Aorta (tissue), 5 donors: ENCODE measurements around the gene DYNAP. TPM values are rescaled to one million over a fixed set of nuclear protein-coding genes. Genes with fewer than 3 reads are reported as not detected.

Source experiments
- ATAC-seq: fragments of 200-7000 bp; cut with Tn5 transposase; one replicate; pipeline ENCODE4 v1.9.1; 2022; ENCODE audit warnings: moderate library complexity; ENCODE audit not compliant: low FRiP score
- DNase-seq, 2 donors: peaks; one replicate each; pipeline ENCODE4 v3.0.0-alpha.2; 2020
- H3K27ac ChIP-seq, 2 donors: one replicate each; pipeline ENCODE4 v1.5.1; 2013; ENCODE audit warnings: low read length in 2 of 2, mild to moderate bottlenecking in 2 of 2, moderate library complexity in 2 of 2, control low read depth in 1 of 2, inconsistent platforms in 1 of 2, low read depth in 1 of 2
- H3K27me3 ChIP-seq, 2 donors: one replicate each; pipeline ENCODE4 v1.6.1; 2013; ENCODE audit warnings: control low read depth in 1 of 2, low read length in 1 of 2, mild to moderate bottlenecking in 1 of 2, moderate library complexity in 1 of 2; ENCODE audit not compliant: insufficient read depth in 2 of 2, control insufficient read depth in 1 of 2
- H3K36me3 ChIP-seq, 2 donors: one replicate each; pipeline ENCODE4 v1.6.1; 2013; ENCODE audit warnings: control low read depth in 1 of 2, low read length in 1 of 2, mild to moderate bottlenecking in 1 of 2; ENCODE audit not compliant: insufficient read depth in 2 of 2, control insufficient read depth in 1 of 2
- H3K4me1 ChIP-seq, 2 donors: one replicate each; pipeline ENCODE4 v1.6.1; 2013; ENCODE audit warnings: low read length in 2 of 2, control low read depth in 1 of 2, mild to moderate bottlenecking in 1 of 2, moderate library complexity in 1 of 2; ENCODE audit not compliant: insufficient read depth in 2 of 2, control insufficient read depth in 1 of 2
- H3K4me3 ChIP-seq, 2 donors: one replicate each; pipeline ENCODE4 v1.5.1; 2013; ENCODE audit warnings: low read length in 2 of 2, control low read depth in 1 of 2, mild to moderate bottlenecking in 1 of 2
- H3K9me3 ChIP-seq: one replicate; pipeline ENCODE4 v1.6.1; 2013; ENCODE audit warnings: mild to moderate bottlenecking, low read length; ENCODE audit not compliant: control insufficient read depth
- WGBS, 2 donors: extraction: QIAGEN DNeasy Blood & Tissue Kit; methylation state at CpG; one replicate each; pipeline ENCODE4 v1.1.7; 2013; 5-methylcytosine and 5-hydroxymethylcytosine counted together
- intact Hi-C, 2 donors: fragments of 100-400 bp; cut with DNase I; formaldehyde crosslinking; loops; one replicate each; pipeline versions ENCODE4 v1.14.2 to v1.15.0; 2022
- polyA plus RNA-seq, 2 donors: library from polyadenylated mRNA; stranded (reverse); fragments of 200-250 nt; gene quantifications; one replicate each; pipeline ENCODE4 v1.2.3, GENCODE V29; 2013
- total RNA-seq, 2 donors: library from RNA; stranded (reverse); fragmentation: NEBNext Ultra II Directional; extraction: Animal tissue kit (Norgen Biotek cat#: 25700); gene quantifications; one replicate each; pipeline ENCODE4 v1.2.1, GENCODE V29; 2021
- donor health status: healthy with polysubstance abuse.
- donor health status: Bipolar disorder and iron deficiency.
- donor health status: DM: no; HTN: no; CAD: no.
- donor health status: DM: no; HTN: no; CAD: no.
- donor health status: DM: yes; HTN: yes; CAD: no.

DYNAP gene
- total and polyA plus RNA-seq, 4 donors = not detected

GRCh38 chr18:54616220-54616848 lies 25.3 kb downstream of the DYNAP start:
- H3K36me3 ChIP-seq = no peaks in the 10 kb centered on the region
- H3K27ac ChIP-seq = no peak overlapping the region
- no peaks in the 10 kb centered on the region for H3K27me3 ChIP-seq
- H3K4me3 ChIP-seq = no peak overlapping the region
- 66 to 75% methylated on average over 3 of the region's 3 CpGs for WGBS, 2 donors
- DNase-seq (no peak), ATAC-seq (no peak)
- H3K9me3 ChIP-seq = no peaks in the 10 kb centered on the region
- intact Hi-C loops = no loop called here
- no peaks in the 10 kb centered on the region for H3K4me1 ChIP-seq

DNA sequence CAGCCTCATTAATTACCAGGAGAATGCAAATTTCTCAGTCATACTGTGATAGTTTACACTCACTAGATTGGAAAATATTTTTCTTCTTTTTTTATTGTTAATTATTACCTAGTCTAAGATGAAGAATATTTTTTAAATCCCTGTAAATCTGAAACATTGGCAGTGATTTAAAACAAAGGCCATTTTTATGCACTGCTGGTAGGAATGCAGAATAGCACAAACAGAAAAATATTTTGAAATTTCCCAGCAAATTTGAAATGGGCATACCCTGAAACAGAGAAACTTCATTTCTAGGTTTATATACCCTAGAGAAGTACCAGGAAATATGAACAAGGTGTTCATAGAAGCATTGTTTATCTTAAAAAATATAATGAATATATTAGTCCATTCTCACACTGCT lies 31.0 kb downstream of the DYNAP start:
- Histone ChIP-seq H3K27me3 (no peaks in the 10 kb centered on the region), H3K4me3 (no peak overlapping the region), H3K36me3 (no peaks in the 10 kb centered on the region), H3K9me3 (no peaks in the 10 kb centered on the region), H3K4me1 (no peaks in the 10 kb centered on the region), H3K27ac (no peak overlapping the region)
- no peak for DNase-seq
- intact Hi-C loops = no loop called here
- no peak for ATAC-seq

GRCh38 chr18:54626779-54627178 lies 35.7 kb downstream of the DYNAP start:
- no peak for DNase-seq
- no peaks in the 10 kb centered on the region for H3K4me1 ChIP-seq
- no peak overlapping the region for H3K27ac ChIP-seq
- no peak for ATAC-seq
- no peaks in the 10 kb centered on the region for H3K9me3 ChIP-seq
- no peaks in the 10 kb centered on the region for H3K27me3 ChIP-seq
- WGBS, 2 donors = 84 to 86% methylated on average over 1 of the region's 1 CpG
- no peak overlapping the region for H3K4me3 ChIP-seq
- H3K36me3 ChIP-seq = no peaks in the 10 kb centered on the region
- intact Hi-C loops = no loop called here

- DNase-seq (no peak), ATAC-seq (no peak)
- Histone ChIP-seq H3K9me3 (no peaks in the 10 kb centered on the region), H3K4me1 (no peaks in the 10 kb centered on the region), H3K4me3 (no peak overlapping the region), H3K27me3 (no peaks in the 10 kb centered on the region), H3K27ac (no peak overlapping the region), H3K36me3 (no peaks in the 10 kb centered on the region)
- intact Hi-C loops = no loop called here
Observed at GRCh38 chr18:54630963-54631362, 39.9 kb downstream of the DYNAP start.

GRCh38 chr18:54636217-54636616 lies 45.2 kb downstream of the DYNAP start:
- intact Hi-C loops = no loop called here
- Histone ChIP-seq H3K36me3 (no peaks in the 10 kb centered on the region), H3K27me3 (no peaks in the 10 kb centered on the region), H3K27ac (no peak overlapping the region), H3K4me3 (no peak overlapping the region), H3K4me1 (no peaks in the 10 kb centered on the region), H3K9me3 (no peaks in the 10 kb centered on the region)
- 77% methylated on average over 4 of the region's 4 CpGs for WGBS, 2 donors
- DNase-seq = no peak
- ATAC-seq = no peak

- H3K4me3 ChIP-seq = no peak overlapping the region
- no peaks in the 10 kb centered on the region for H3K9me3 ChIP-seq
- no peak for DNase-seq
- H3K27me3 ChIP-seq = no peaks in the 10 kb centered on the region
- intact Hi-C loops = no loop called here
- H3K4me1 ChIP-seq = no peaks in the 10 kb centered on the region
- ATAC-seq = no peak
- H3K27ac ChIP-seq = no peak overlapping the region
- H3K36me3 ChIP-seq = no peaks in the 10 kb centered on the region
- WGBS, 2 donors = 64 to 75% methylated on average over 1 of the region's 1 CpG
Observed at GRCh38 chr18:54641734-54642133, 50.7 kb downstream of the DYNAP start.

DNA sequence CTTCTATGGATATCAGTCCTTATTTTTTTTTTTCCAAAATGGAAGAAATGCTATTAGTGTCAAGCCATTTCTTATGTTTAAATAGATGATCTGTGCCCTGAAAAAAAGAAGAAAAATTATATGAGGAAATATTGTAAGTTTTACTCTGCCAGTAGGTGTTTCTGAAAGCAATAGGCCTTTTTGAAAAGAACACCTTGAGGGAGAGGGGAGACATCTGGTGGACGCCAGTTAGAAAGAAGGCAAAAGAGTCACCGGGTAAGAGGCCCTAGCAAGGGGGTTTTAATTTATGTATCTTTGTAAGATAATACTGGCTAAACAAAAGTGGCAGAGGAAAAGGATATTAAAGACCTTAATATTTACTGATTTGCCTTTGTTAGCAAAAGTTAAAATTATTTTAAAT lies 56.1 kb downstream of the DYNAP start:
- no peaks in the 10 kb centered on the region for H3K9me3 ChIP-seq
- H3K27me3 ChIP-seq = no peaks in the 10 kb centered on the region
- no peak for DNase-seq
- intact Hi-C loops = no loop called here
- ATAC-seq = no peak
- no peak overlapping the region for H3K27ac ChIP-seq
- no peak overlapping the region for H3K4me3 ChIP-seq
- WGBS, 2 donors = 2 to 9% methylated on average over 2 of the region's 2 CpGs
- H3K36me3 ChIP-seq = no peaks in the 10 kb centered on the region
- H3K4me1 ChIP-seq = no peaks in the 10 kb centered on the region

Other genes with a start within 250 kb of the DYNAP start
- not detected for gene STARD6, start 233.4 kb upstream of the DYNAP start, total RNA-seq
- gene STARD6, start 233.4 kb upstream of the DYNAP start, polyA plus RNA-seq = not detected
- gene C18orf54, start 233.3 kb upstream of the DYNAP start, total RNA-seq = 1 to 10 TPM; 2.3 to 5.5 TPM
- gene C18orf54, start 233.3 kb upstream of the DYNAP start, polyA plus RNA-seq = 1 to 10 TPM in 1 of 2 donors, under 1 TPM in 1; 0.50 to 1.4 TPM
- gene RAB27B, start 237.2 kb downstream of the DYNAP start, total RNA-seq = 1 to 10 TPM in 1 of 2 donors, under 1 TPM in 1; 0.39 to 1.3 TPM
- 1 to 10 TPM in 1 of 2 donors, under 1 TPM in 1; under 0.01 to 1.1 TPM for gene RAB27B, start 237.2 kb downstream of the DYNAP start, polyA plus RNA-seq